Fibroblast of skin of back (primary cell): ENCODE data around the gene PDGFD.
A peak's percentile ranks its signal among the peaks of the same experiment; 100 is the strongest.

Experiments
- DNase-seq: peaks from one replicate; pipeline ENCODE4 v3.0.0-alpha.2; 2013

The PDGFD gene

DNA sequence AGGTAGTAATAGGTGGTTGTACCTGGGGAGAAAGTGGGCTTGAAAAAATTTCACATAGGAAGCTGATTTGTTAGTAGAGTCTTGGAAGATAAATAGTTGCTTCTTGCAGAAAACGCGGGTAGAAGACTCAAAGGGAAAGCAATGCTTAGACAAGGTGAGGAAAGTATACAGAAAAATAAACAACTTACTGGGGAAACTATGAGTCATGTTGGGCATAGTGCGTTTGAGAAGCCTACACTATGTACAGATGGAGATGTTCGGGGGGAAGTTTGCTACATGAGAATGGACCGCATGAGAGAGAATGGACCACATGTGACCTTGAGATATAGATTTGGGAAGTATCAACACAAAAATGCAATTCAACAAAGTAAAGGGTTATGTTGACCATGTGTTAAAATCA is 214.2 kb downstream of the PDGFD start:
- no peak for DNase-seq

DNA sequence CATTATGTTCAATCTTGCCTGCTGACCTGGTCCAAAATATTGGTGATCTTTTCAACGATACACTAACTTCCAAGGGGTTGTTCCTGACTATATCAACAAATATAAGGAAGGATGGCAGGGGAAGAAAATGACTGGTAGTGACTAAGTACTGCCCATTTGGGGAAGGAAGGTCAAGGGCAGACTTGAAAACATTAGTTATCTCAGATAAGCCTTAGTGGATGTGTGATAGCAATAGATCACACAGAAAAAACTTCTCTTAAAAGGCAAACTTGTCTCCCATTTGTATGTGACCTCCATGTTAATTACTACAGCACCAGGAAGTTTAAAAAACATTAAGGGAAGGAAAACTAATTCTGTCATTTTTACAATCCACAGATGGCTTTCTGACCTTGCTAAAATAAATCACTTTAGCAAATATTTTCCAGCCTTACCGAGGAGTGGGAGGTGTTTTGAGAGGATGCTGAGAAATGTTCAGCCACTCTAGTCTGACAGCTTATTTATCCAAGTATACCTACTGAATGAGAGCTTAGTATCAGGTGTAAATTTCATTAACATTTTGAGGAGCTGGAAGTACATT is 215.7 kb downstream of the PDGFD start:
- no peak for DNase-seq

DNA sequence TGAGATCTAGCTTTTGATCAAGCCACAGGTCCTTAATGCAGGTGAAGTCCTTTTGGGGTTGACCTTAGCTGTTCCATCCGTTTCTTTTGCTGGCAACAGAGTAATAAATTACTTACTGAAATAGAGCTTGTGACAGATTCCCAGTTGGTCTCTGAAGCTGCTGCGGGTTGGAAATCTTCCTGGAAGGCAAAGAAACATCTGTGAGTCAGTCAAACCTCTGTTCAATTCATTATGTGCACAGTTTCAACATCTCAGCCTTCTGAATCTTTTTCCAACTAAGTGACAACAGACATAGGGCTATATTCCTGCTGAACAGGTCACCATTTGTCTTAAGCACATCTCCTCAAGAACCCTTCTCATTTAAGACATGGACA is 216.4 kb downstream of the PDGFD start:
- peak; percentile 53 for DNase-seq

DNA sequence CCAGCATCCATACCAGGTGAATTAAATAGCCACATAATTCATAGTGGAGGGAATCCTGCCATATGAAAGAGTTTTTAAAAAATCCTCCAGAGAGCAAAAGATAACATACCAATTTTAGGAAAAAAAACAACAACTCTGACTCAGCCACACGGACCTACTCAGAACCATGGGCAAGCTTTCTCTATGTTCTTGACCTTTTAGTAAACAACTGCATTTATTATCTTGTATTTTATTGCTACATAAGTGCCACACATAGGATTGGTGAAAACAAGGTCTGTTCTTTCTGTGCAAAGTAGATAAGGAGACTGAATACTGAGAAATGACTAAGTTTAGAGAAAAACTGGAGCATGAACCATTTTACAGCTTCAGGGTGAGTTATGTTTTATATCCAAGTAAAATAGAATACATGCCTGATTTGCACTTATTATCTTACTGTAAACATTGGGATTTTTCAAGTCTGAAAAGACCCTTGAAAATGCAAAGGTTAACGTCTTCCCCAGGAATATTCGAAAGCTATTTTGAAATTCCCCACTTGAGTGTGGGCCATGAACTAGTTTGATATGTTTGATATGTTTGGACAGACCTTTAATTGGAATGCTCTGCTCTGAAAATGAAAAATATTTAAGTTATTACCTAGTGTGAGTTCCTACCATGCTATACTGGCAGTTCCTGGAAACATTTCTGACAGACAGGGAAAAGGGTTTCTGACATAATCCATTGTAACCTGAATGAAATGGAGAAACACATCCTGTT is 217.0 kb downstream of the PDGFD start:
- DNase-seq = peak; percentile 24

DNA sequence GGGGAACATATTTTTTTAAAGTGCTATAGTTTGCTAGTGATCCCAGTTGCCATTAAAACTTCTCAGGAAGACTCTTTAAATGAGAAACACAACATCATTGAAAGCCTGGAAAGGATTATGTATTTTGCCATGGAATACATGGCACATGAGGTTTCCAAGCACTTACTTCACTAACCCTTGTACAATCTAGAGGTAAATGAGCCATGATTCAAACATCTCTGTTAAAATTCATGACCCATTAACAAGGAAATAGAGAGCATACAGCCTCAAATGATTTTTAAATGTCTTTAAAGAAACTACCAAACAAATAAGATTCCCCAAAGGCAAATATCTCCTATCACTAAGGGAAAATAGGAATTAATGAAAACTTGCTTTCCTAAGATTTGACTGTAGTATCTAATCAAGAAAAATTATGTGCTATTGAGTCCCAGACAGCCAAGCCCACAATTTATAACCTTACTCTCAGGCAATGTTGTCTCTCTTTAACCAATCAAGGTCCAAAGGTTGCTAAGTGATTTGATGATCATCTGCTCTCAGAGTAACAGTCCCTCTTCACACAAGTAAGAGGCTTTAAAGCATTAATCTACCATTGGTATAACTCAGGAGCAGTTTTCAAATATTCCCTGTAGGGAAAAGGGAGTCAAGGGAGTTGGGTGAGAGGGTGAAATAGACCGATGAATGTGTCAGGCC is 219.6 kb downstream of the PDGFD start:
- DNase-seq = no peak

DNA sequence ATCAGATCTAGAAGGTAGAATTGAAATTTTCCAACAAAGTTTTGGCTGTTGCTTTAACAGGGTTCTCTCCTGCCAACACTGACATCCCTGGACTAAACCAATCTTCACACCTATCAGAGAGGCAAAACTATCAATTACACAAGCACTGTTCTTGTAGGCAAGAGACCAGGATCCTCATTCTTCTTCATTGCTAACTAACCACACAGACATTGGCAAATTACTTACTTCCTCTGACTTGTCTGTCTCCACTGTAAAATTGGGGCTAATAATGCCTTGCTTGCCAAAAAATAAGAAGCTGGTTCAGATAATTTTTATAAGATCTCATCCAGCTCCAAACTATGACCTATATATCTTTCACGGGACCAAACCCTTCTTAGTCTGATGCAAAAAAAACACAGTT is 221.3 kb downstream of the PDGFD start:
- no peak for DNase-seq

DNA sequence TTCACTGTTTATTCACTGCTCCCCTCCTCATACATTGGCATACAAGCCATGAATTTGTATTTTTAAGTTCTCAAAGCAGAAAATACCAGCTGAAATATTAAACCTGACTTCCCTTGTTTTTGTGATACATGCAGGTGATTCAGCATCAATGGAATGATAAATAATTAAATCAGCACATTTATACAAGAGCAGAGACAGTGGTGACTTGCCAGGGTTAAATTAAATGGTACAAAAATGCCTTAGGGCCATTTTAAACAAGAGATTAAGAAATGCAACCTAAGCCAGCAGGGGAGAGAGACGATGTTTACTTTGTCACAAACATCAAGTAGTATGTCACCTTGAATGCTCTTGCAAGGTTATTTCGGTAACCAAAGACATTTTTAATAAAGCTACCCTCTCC is 223.4 kb downstream of the PDGFD start:
- DNase-seq = no peak

DNA sequence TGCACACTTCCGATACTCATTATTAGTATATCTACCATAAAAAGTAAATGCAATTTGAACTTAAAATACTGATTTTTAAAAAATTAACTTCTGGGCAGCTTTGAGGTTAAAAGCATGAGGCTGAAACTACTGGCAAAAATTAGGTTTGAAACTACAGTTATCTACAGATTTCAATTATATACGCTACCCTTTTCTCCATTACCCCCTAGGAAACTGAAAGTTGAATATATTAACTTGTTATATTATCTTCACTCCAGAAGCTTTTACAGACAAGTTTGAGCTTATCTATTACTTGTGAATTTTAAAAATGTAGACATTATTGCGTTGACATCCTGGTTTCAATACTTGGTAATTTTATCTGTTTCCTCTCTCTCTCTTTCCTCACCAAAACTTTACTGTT is 224.3 kb downstream of the PDGFD start:
- no peak for DNase-seq

DNA sequence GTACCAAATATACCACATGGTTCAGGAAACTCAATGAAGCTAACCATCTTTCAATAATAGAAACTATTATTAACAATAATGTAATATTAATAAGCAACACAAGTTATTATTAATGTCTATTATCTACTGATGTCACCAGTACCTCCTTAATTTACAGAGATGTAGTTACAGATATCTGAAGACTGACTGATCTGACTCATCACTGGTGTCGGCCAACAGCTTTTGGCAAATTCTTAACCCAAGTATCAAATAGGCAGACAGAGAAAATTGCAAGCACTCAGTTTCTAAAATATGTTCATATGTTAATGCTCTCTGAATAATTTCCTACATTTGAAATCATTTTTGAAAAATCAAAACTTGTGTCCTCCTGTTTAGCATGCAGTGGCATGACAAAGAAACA is 227.9 kb downstream of the PDGFD start:
- no peak for DNase-seq

DNA sequence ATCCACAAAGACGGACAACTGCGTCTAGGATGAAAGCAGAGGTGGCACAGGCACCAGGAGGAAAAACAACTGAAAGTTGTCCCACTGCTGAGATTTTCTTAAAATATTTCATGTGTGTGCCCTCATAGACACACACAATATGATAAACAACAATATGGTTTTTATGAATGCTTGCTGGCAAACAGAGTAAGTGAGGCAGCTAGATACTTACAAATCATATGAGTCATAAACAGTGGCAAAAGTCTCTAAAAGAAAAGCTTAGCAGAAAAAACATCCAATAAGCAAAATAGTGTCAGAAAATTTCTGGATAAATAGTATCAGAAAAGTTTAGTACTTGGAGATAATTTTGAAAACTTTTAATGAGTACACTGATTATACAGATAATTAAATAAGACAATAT is 228.7 kb downstream of the PDGFD start:
- DNase-seq = no peak

DNA sequence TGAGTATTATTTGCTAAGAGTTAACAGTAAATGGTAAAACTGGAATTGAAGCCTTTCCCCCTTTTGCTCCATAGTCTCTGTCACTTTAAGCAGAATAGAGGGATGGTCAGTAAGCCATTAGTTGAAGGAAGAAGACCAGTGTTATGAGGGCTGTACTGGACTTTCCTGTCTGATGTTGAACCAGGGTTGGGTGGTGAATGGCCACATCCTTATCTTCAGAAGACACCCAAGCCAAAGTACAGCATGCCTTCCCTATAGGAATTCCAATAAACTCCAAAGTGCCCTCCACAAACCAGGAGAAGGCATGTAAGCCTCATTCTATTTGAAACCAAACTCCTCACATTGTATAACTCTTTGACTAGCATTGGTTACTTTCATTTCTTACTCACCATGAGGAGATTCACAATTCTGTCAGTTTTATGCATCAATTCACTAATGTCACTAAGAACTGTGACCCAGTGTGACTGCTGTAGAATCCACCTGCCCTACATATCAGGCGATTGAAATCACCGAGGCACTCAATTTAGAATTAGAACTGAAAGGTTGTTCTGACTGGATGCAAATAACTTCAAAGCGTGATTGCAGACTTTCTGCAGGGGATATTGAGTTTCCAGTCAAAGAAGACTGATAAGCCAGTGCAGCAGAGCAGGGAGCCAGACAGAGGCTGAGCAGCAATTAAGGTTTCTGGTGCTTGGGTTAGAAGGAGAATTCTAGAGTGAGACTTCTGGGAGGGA is 234.6 kb downstream of the PDGFD start:
- DNase-seq = no peak

DNA sequence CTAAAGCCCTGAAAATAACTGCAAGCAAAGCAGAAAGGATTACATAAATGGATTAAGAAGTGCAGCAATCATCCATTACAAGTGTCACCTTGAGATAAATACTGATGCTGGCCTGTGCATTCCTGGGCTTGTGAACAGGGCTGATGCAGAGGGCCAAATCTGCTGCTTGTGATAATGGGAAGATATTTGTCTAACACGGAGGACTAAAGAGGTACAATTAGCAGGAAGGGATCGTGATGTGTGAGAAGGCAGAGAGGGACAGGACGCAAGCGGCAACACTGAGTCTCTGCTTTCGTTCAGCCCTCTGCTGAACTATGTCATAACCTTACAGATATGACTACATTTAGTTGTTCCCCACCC is 235.2 kb downstream of the PDGFD start:
- DNase-seq = no peak

DNA sequence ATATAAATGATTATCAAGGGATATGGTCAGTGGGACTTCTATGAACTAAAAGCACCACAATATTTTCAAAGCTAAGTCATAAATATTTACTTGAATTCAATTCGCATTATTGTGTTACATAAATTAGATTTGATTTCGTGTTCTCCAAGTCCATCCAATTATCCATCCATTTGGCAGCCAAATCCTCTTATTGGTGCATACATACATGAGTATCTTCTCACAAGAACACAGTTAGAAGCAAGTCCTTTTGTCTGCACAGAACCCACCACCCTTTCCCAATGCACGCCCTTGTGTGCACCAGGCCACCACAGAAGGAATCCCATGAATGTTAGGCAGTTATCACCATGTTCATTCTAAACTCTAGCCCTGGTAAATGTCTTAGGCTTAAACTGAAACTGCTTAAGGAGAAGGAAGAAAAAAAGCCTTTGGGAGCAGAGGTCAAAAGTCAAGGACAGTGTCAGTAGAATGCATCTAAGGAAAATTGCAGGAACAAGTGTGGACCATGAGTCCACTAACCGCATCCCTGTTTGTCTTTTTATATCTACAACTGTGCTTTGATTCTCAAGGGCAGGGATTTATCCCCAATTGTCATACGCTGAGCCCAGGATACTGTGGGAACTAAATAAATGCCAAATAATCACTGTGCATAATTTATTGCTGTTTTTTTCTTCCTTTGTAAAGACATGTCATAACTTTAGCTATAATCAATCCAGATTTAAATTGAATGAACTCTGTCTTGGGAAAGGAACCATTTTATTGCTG is 235.7 kb downstream of the PDGFD start:
- no peak for DNase-seq

DNA sequence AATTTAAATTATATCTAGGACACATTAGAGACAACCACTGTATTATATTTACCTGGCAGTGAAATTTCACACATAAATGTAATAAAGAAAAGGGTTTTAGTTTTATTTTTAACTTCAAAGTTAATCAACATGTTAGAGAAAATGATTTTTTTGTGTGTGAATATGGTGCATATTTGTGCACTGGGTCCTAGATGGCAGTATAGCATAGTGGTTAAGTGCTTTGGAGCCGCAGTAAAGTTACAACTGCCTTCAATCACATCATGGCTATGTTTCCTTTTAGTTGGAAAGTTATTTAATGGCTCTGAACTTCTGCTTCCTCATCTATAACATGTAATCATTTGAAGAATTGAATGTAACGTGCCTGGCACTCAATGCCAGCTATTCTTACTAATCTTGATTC is 236.4 kb downstream of the PDGFD start:
- DNase-seq = no peak

DNA sequence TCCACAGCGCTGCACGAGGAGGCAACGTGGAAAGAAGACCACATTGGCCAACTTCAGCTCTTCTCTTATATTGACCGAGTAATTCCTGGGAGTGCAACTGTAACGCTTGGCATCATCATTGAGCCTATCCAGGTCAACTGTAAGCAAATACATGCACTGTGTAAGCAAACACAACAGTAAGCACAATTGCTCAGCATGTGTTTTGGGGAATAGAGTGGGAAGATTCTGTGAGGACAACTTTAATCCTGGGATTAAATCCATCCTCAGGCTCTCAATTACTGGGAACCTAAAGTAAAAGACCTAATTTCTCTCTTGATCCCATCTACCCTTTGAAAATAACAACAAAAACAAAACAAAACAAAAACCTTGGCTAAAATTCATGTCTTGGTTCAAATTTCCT is 237.0 kb downstream of the PDGFD start:
- no peak for DNase-seq

DNA sequence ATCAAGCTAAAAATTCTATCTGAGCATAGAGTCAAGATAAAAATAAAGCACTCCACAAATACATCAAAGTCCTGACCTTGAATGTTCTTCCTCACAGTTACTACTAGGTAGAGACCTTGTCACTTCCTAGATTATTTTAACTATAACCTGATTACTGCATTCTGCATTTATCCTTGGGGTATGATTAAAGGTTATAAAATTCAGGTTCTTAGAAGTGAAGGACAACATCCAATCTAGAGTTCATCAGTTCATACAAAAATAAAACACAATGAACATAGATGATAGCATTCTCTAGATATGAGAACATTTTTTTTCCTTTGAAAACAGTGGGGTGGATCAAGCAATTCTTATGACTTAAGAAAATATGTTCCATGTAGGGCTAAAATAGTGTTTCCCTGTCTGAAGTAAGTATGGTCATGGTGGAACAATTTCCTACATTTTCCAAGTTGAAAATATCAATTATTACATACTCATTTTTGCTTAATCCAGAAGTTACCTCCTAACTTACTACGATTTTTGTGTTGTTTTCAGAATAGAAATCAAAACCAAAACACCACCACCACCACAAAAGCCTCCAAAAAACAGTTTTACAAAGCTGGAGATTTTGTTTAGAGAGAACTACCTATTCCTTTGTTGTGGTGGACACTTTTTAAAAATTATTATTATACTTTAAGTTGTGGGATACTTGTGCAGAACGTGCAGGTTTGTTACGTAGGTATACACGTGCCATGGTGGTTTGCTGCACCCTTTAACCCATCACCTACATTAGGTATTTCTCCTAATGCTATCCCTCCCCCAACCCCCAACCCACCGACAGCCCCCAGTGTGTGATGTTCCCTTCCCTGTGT is 239.6 kb downstream of the PDGFD start:
- DNase-seq = peak; percentile 39

DNA sequence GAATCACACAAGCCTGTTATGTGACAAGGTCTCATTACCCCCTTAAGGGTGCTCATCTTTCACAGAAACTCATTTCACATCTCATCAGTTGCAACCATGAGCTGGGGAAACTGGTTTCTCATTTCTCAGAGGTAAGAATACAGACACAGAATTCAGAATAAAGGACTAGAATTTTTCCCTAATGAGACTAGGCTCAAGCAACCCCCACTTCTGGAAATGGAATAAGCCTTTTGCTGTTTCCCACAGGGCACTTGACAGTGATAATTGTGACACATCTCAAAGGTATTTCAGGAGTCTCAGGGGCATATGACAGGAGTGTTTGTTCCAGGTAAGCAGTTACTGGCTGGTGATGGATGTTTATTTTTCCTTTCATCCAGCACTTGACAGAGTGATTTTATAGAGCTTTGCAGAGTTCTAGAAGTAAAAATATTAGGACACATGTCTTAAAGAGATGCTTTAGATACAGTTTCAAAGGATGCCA is 240.5 kb downstream of the PDGFD start:
- peak; percentile 34 for DNase-seq

DNA sequence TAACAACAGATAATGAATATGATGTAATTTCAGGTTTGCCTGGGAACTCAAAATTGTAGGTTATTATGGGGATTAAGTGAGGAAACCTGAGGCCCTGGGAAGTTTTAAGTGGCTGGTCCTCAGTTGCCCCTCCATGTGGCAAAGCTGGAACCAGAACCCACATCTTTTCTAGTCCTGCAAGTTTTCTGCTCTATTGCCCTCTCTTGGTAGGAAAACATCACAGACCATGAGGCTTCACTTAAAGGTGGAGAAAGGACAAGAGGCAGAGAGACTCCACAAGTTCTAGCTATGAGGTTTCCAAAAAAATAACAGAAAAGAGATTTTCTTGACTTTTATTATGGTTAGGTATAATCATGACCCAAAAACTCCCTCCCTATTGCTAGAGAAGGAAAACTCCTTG is 243.0 kb downstream of the PDGFD start:
- no peak for DNase-seq

DNA sequence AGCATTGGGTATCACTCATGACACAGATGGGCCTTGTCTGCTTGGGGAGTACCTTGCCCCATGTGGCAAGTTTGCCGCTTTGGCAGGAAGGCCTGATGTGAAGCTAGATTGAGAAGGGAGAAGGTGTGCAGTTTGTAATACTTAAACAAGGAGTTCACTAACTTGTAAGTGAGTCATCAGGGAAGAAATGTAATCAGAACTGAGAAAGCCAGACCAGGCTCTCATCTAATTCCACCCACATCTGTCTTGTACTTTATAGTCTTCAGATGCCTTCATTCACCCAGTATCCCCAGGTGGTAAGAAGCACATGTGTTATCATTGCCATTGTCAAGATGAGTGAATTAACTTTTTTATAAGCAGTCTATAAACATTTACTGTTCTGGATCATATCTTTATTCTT is 243.5 kb downstream of the PDGFD start:
- no peak for DNase-seq

DNA sequence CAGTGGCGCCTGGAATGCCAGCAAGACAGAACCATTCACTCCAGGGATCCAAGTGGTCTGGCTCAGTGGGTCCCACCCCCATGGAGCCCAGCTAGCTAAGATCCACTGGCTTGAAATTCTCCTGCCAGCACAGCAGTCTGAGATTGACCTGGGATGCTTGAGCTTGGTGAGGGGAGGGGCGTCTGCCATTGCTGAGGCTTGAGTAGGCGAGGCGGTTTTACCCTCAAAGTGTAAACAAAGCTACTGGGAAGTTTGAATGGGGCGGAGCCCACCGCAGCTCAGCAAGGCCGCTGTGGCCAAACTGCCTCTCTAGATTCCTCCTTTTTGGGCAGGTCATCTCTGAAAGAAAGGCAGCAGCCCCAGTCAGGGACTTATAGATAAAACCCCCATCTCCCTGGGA is 253.2 kb downstream of the PDGFD start:
- no peak for DNase-seq
